GM18873 (cell line): ENCODE measurements around the gene SCGN.
"Not testable (repeated sequence)": the region's sequence is repeated elsewhere in the genome, so short reads cannot be mapped to it uniquely, and the experiment has no call there.

Experiments used
- ATAC-seq: cut with Tn5 transposase; IDR thresholded peaks from one replicate; pipeline ENCODE4 v1.9.1; 2021; ENCODE audit warnings: mild to moderate bottlenecking, moderate library complexity, moderate number of reproducible peaks; ENCODE audit not compliant: unreplicated experiment, low FRiP score

The SCGN gene

GRCh38 chr6:25715794-25716193 lies 63.8 kb downstream of the SCGN start:
- ATAC-seq, result no peak

GRCh38 chr6:25717866-25718740 lies 66.1 kb downstream of the SCGN start:
- no peak for ATAC-seq

GRCh38 chr6:25726122-25726911 lies 74.3 kb downstream of the SCGN start:
- no peak for ATAC-seq

GRCh38 chr6:25727028-25727427 lies 75.0 kb downstream of the SCGN start:
- ATAC-seq, result no peak

- no peak for ATAC-seq
These were observed 78.9 kb downstream of the SCGN start for GRCh38 chr6:25730907-25731306.

- ATAC-seq, result no peak
These were observed 79.7 kb downstream of the SCGN start for GRCh38 chr6:25731721-25732120.

- ATAC-seq, result no peak
These were observed 80.6 kb downstream of the SCGN start for GRCh38 chr6:25732468-25733198.

- ATAC-seq, result no peak
These were observed 83.2 kb downstream of the SCGN start for GRCh38 chr6:25735261-25735660.

GRCh38 chr6:25743868-25744267 lies 91.9 kb downstream of the SCGN start:
- no peak for ATAC-seq

- no peak for ATAC-seq
These were observed 93.8 kb downstream of the SCGN start for GRCh38 chr6:25745836-25746235.

GRCh38 chr6:25746968-25747367 lies 95.0 kb downstream of the SCGN start:
- ATAC-seq, result no peak

- no peak for ATAC-seq
These were observed 95.5 kb downstream of the SCGN start for GRCh38 chr6:25747477-25747876.

GRCh38 chr6:25748049-25748448 lies 96.0 kb downstream of the SCGN start:
- no peak for ATAC-seq

GRCh38 chr6:25748601-25749517 lies 96.8 kb downstream of the SCGN start:
- not testable (repeated sequence) for ATAC-seq

GRCh38 chr6:25749837-25750236 lies 97.8 kb downstream of the SCGN start:
- ATAC-seq, result no peak

- ATAC-seq, result no peak
These were observed 98.9 kb downstream of the SCGN start for GRCh38 chr6:25750906-25751305.
